ENCODE measurements around the gene GLMP. TPM values are rescaled to one million over a fixed set of nuclear protein-coding genes. Genes with fewer than 3 reads are reported as not detected.

Gene GLMP
- total and polyA plus RNA-seq, 2 donors (not counting 3 experiments of a cell fraction or from before 2014, with no cell fraction given), result 84.3 to 109 TPM

DNA sequence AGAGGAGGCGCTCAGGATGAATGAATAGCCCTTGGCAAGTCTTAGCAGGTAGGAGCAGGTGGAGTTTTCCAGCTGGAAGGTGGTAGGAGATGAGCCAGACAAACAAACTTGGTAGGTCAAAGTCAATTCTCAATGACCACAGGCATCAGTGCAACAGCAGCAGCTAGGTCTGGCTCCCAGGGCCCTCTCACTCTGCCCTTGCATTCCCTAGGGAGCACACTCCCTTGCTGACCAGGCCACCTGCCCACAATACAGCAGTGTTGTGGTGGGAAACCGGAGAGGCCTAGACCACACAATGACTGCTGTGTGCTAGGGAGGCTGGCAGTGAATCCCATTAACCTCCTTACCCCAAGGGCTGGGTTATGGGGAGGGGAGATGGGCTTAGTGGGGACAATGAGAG lies 34.6 kb downstream of the GLMP start:
- Histone ChIP-seq H2AFZ (ENCODE audit: low read depth, low read length) (no peak overlapping the region), H3K36me3 (ENCODE audit: control insufficient read depth in 2 of 2, extremely low read depth in 1 of 2, insufficient read depth in 2 of 2, low read length in 2 of 2) (peaks cover 26 to 73% of the 10 kb centered on the region in 2 experiments), H3K27me3 (ENCODE audit: control insufficient read depth in 2 of 2, insufficient read depth in 2 of 2, low read length in 2 of 2) (no peaks in the 10 kb centered on the region), H3K9ac (replicated peaks; ENCODE audit: extremely low read depth, insufficient read depth, low read length) (no peak overlapping the region), H3K4me2 (ENCODE audit: insufficient read depth, low read length) (no peak overlapping the region), H4K20me1 (replicated peaks; ENCODE audit: control insufficient read depth, extremely low read depth, insufficient read depth, low read length) (no peaks in the 10 kb centered on the region), H3K9me3 (replicated peaks; ENCODE audit: control insufficient read depth, insufficient read depth, low read length) (no peaks in the 10 kb centered on the region), H3K79me2 (ENCODE audit: control insufficient read depth, insufficient read depth, low read length) (no peaks in the 10 kb centered on the region), H3K9me1 (replicated peaks; ENCODE audit: control insufficient read depth, extremely low read depth, insufficient read depth, low read length) (no peaks in the 10 kb centered on the region), H3K4me1 (ENCODE audit: control insufficient read depth, extremely low read depth, insufficient read depth, low read length) (no peaks in the 10 kb centered on the region), H3K4me3 (replicated peaks in 1 of 3; ENCODE audit: insufficient read depth in 1 of 3, low read depth in 1 of 3, low read length in 3 of 3) (no peak overlapping the region), H3K27ac (ENCODE audit: insufficient read depth, low read depth, low read length) (no peak overlapping the region)
- TF ChIP-seq POLR2AphosphoS5 (IDR thresholded peaks at IDR 0.05; ENCODE audit: insufficient read depth, low read depth, low read length) (no peak), POLR2A (IDR thresholded peaks at IDR 0.05; ENCODE audit: low read depth, low read length) (no peak), JUN (IDR thresholded peaks at IDR 0.05; ENCODE audit: borderline replicate concordance, insufficient read depth, insufficient read length, low read depth) (no peak), CTCF (IDR thresholded peaks at IDR 0.05; ENCODE audit: extremely low read depth in 1 of 2, insufficient read depth in 1 of 2, low read depth in 1 of 2, low read length in 2 of 2) (no peak)
- TF ChIP-seq, protein P1, sequence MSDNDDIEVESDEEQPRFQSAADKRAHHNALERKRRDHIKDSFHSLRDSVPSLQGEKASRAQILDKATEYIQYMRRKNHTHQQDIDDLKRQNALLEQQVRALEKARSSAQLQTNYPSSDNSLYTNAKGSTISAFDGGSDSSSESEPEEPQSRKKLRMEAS (IDR thresholded peaks at IDR 0.05; ENCODE audit: insufficient read depth, insufficient read length), result no peak
- no TSS peak for BruUV-seq (replicated peaks)
- no peak for FAIRE-seq
- intact Hi-C loops (cut with micrococcal nuclease), result loop anchor here (1.0 kb wide), 1 partner anchor 115 kb away; no protein-coding TSS in a partner anchor
- dilution Hi-C loops (cut with MboI; ENCODE audit: extremely low pct_ligation_motif_present, low sequenced_read_pairs), result no loop called here
- CTCF ChIA-PET, result interaction anchor here (1.2 to 1.7 kb wide), 2 partner anchors 13 to 36 kb away, joined by 3 to 8 read pairs; partner anchors contain the start of gene PAQR6
- POLR2A ChIA-PET, result no interaction called here
- no peak for DNase-seq (ENCODE audit: low read depth, low spot score)

- intact Hi-C loops (cut with micrococcal nuclease) (loop anchor here (1.0 kb wide), 1 partner anchor 114 kb away; no protein-coding TSS in a partner anchor), dilution Hi-C loops (cut with MboI; ENCODE audit: extremely low pct_ligation_motif_present, low sequenced_read_pairs) (no loop called here)
- H3K4me3 ChIP-seq (replicated peaks in 1 of 3; ENCODE audit: insufficient read depth in 1 of 3, low read depth in 1 of 3, low read length in 3 of 3), result no peak overlapping the region
- H3K4me1 ChIP-seq (ENCODE audit: control insufficient read depth, extremely low read depth, insufficient read depth, low read length), result no peaks in the 10 kb centered on the region
- CTCF ChIA-PET, result interaction anchor here (0.6 to 1.7 kb wide), 7 partner anchors 9 to 130 kb away, joined by 3 to 8 read pairs (median 5); no protein-coding TSS in a partner anchor
- H2AFZ ChIP-seq (ENCODE audit: low read depth, low read length), result no peak overlapping the region
- H3K27me3 ChIP-seq (ENCODE audit: control insufficient read depth in 2 of 2, insufficient read depth in 2 of 2, low read length in 2 of 2), result no peaks in the 10 kb centered on the region
- H4K20me1 ChIP-seq (replicated peaks; ENCODE audit: control insufficient read depth, extremely low read depth, insufficient read depth, low read length), result no peaks in the 10 kb centered on the region
- no peak for TF ChIP-seq FOS (IDR thresholded peaks at IDR 0.05; ENCODE audit: borderline replicate concordance, insufficient read depth, low read length)
- peak in 1 of 2 donors; percentile 6 for TF ChIP-seq CTCF (IDR thresholded peaks at IDR 0.05; ENCODE audit: extremely low read depth in 1 of 2, insufficient read depth in 1 of 2, low read depth in 1 of 2, low read length in 2 of 2)
- TF ChIP-seq POLR2AphosphoS5 (IDR thresholded peaks at IDR 0.05; ENCODE audit: insufficient read depth, low read depth, low read length), result no peak
- H3K9ac ChIP-seq (replicated peaks; ENCODE audit: extremely low read depth, insufficient read depth, low read length), result no peak overlapping the region
- no peaks in the 10 kb centered on the region for H3K9me1 ChIP-seq (replicated peaks; ENCODE audit: control insufficient read depth, extremely low read depth, insufficient read depth, low read length)
- no peak for FAIRE-seq
- no TSS peak for BruUV-seq (replicated peaks)
- H3K79me2 ChIP-seq (ENCODE audit: control insufficient read depth, insufficient read depth, low read length), result no peaks in the 10 kb centered on the region
- H3K9me3 ChIP-seq (replicated peaks; ENCODE audit: control insufficient read depth, insufficient read depth, low read length), result no peaks in the 10 kb centered on the region
- H3K4me2 ChIP-seq (ENCODE audit: insufficient read depth, low read length), result no peak overlapping the region
- H3K36me3 ChIP-seq (ENCODE audit: control insufficient read depth in 2 of 2, extremely low read depth in 1 of 2, insufficient read depth in 2 of 2, low read length in 2 of 2), result peaks cover 25 to 63% of the 10 kb centered on the region in 2 experiments
- no peak for DNase-seq (ENCODE audit: low read depth, low spot score)
- H3K27ac ChIP-seq (ENCODE audit: insufficient read depth, low read depth, low read length), result no peak overlapping the region
- POLR2A ChIA-PET, result interaction anchor here (0.6 kb wide), 1 partner anchor 16 kb away, joined by 4 read pairs; no protein-coding TSS in a partner anchor
Measured at GRCh38 chr1:156259805-156260204, 35.7 kb downstream of the GLMP start.

Measured in endothelial cell of umbilical vein (primary cell).